Measurements from ENCODE around the gene CWC22. TPM values are rescaled to one million over a fixed set of nuclear protein-coding genes. Genes with fewer than 3 reads are reported as not detected.

The CWC22 gene
- total and polyA plus RNA-seq, 2 of the 13 experiments (the other 11 are each of a cell fraction or from before 2014, with no cell fraction given), result 5.7 to 29.2 TPM

DNA sequence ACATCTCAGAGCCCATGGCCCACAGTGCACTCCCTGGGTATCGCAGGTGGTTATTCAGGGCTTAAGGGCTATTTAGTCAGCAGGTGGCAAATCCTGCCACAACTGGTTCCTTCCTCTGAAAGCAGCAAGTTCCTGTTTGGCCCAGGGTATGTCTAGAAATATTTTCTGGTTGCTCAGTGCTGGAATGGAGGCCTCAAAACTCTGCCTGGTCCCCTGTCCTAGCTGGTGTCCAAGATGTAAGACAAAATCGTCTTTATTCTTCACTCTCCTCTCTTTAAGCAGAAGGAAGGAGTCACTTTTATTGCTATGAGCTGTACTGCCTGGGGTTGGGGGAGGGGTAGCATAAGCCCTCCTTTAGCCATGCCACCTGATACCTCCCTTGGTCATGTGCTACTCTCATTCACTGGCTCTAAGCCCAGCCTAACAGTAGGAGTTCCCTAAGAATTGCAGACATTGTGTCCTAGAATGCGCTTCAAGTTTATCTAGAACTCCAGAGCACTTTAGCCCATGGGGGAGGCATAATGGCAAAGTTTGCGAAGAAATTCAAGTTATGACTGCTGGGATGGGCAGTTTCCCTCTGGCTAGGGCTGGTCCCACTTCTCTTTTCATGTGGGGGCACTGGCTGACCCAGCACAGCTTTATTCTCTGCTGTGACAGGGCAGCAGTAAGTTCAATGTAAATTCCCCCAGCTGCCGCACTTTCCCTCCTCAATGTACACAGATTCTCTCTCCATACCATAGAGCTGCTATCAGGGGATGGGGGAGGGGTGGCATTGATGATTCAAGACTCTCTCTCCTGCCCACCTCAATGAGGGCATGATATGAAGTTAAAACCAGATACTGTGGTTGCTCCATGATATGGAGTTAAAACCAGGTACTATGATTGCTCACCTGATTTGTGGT, 27.1 kb upstream of the CWC22 start:
- ATAC-seq (peak; percentile 28; the same call in 2 of the 3 replicates), DNase-seq (ENCODE audit: low spot score) (no peak), FAIRE-seq (no peak)
- no TSS peak for BruUV-seq (replicated peaks)
- Histone ChIP-seq H3K9me3 (ENCODE audit: low read length) (no peaks in the 10 kb centered on the region; the same call in 1 of the 2 replicates), H3K27me3 (ENCODE audit: control insufficient read depth in 1 of 2, insufficient read depth in 2 of 2, low read length in 2 of 2) (no peaks in the 10 kb centered on the region), H3K36me3 (replicated peaks in 1 of 2; ENCODE audit: control insufficient read depth in 1 of 2, insufficient read depth in 2 of 2, low read length in 2 of 2) (no peaks in the 10 kb centered on the region), H3K4me3 (replicated peaks in 1 of 3; ENCODE audit: insufficient read depth in 1 of 3, low read depth in 2 of 3, low read length in 3 of 3) (no peak overlapping the region), H2AFZ (ENCODE audit: low read length) (no peak overlapping the region), H3K4me2 (ENCODE audit: low read depth, low read length) (no peak overlapping the region), H3K4me1 (ENCODE audit: insufficient read depth, low read length) (no peaks in the 10 kb centered on the region), H3K79me2 (ENCODE audit: insufficient read depth, low read length) (no peaks in the 10 kb centered on the region), H3K27ac (ENCODE audit: extremely low read length, insufficient read depth, low read length) (no peak overlapping the region), H3K9ac (ENCODE audit: insufficient read depth, low read depth, low read length) (no peak overlapping the region), H4K20me1 (ENCODE audit: insufficient read depth, low read length) (no peaks in the 10 kb centered on the region)
- intact Hi-C loops (cut with micrococcal nuclease; ENCODE audit: unreplicated experiment), result no loop called here
- ChIA-PET POLR2A (no interaction called here), CTCF (ENCODE audit: low intra/inter-chr PET ratio, low total read pairs) (no interaction called here)
- 16% methylated on average over 5 of the region's 5 CpGs for WGBS (ENCODE audit: low lambda C conversion rate)
- TF ChIP-seq, protein P1, sequence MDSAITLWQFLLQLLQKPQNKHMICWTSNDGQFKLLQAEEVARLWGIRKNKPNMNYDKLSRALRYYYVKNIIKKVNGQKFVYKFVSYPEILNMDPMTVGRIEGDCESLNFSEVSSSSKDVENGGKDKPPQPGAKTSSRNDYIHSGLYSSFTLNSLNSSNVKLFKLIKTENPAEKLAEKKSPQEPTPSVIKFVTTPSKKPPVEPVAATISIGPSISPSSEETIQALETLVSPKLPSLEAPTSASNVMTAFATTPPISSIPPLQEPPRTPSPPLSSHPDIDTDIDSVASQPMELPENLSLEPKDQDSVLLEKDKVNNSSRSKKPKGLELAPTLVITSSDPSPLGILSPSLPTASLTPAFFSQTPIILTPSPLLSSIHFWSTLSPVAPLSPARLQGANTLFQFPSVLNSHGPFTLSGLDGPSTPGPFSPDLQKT (CRISPR knock-in tag; IDR thresholded peaks at IDR 0.05; ENCODE audit: borderline replicate concordance), result no peak
- TF ChIP-seq ZNF337 (CRISPR knock-in tag; IDR thresholded peaks at IDR 0.05; ENCODE audit: borderline replicate concordance, low read depth) (no peak), ZNF570 (CRISPR knock-in tag; IDR thresholded peaks at IDR 0.05; ENCODE audit: borderline replicate concordance) (no peak), ZNF556 (CRISPR knock-in tag; IDR thresholded peaks at IDR 0.05; ENCODE audit: borderline replicate concordance) (no peak), TBP (CRISPR knock-in tag; IDR thresholded peaks at IDR 0.05) (no peak), BORCS8-MEF2B (CRISPR knock-in tag; IDR thresholded peaks at IDR 0.05) (no peak)
- in situ Hi-C loops (cut with HindIII; ENCODE audit: extremely low pct_ligation_motif_present, low pct_unique_long_range_greater_than_20kb), result no loop called here
